Keratinocyte (primary cell): Measurements from ENCODE around the gene LINC01488. TPM values are rescaled to one million over a fixed set of nuclear protein-coding genes. Genes with fewer than 3 reads are reported as not detected.

Experiments used
- DNase-seq: peaks from one replicate; pipeline ENCODE4 v3.0.0-alpha.2; 2011; ENCODE audit warnings: low read depth, missing footprints, low spot score
- FAIRE-seq: peaks from 2 replicates; lab custom pipeline; 2011; peaks lifted over from hg19 to GRCh38; lab: Jason Lieb, UNC
- H2AFZ ChIP-seq: 2 replicates; pipeline ENCODE4 v1.6.0; 2012; ENCODE audit warnings: low read length, control low read depth, inconsistent platforms; ENCODE audit not compliant: control insufficient read depth
- H3K27ac ChIP-seq: 2 replicates; pipeline ENCODE4 v1.5.1; 2011; ENCODE audit warnings: low read length; ENCODE audit not compliant: control insufficient read depth, insufficient read depth
- H3K27me3 ChIP-seq: 3 replicates; pipeline ENCODE4 v1.6.0; 2011; ENCODE audit warnings: low read length; ENCODE audit not compliant: control insufficient read depth, insufficient read depth; ENCODE audit errors: extremely low read depth
- H3K36me3 ChIP-seq, 2 experiments: 2 replicates in 1 of 2; 3 replicates in 1 of 2; pipeline ENCODE4 v1.5.1; 2011; ENCODE audit warnings: low read length in 2 of 2, mild to moderate bottlenecking in 1 of 2; ENCODE audit not compliant: control insufficient read depth in 2 of 2, insufficient read depth in 2 of 2; ENCODE audit errors: extremely low read depth in 1 of 2
- H3K4me1 ChIP-seq: 3 replicates; pipeline ENCODE4 v1.5.1; 2011; ENCODE audit warnings: low read length; ENCODE audit not compliant: control insufficient read depth, insufficient read depth; ENCODE audit errors: extremely low read depth
- H3K4me2 ChIP-seq: 3 replicates; pipeline ENCODE4 v1.6.0; 2011; ENCODE audit warnings: low read depth, low read length; ENCODE audit not compliant: control insufficient read depth, insufficient read depth; ENCODE audit errors: extremely low read depth
- H3K4me3 ChIP-seq, 3 experiments: fragments of 200-600 bp in 1 of 3; sonication (generic) in 1 of 3; 2 replicates in 2 of 3; 3 replicates in 1 of 3; pipeline ENCODE4 v1.5.1; 2011 to 2016; ENCODE audit warnings: low read length in 3 of 3, mild to moderate bottlenecking in 3 of 3, control low read depth in 2 of 3, inconsistent platforms in 1 of 3, low read depth in 1 of 3, mixed read lengths in 1 of 3, mixed run types in 1 of 3, moderate library complexity in 1 of 3; ENCODE audit not compliant: control insufficient read depth in 2 of 3, insufficient read depth in 2 of 3; ENCODE audit errors: extremely low read depth in 1 of 3
- H3K79me2 ChIP-seq: 2 replicates; pipeline ENCODE4 v1.6.0; 2012; ENCODE audit warnings: low read length; ENCODE audit not compliant: control insufficient read depth, insufficient read depth
- H3K9ac ChIP-seq: 3 replicates; pipeline ENCODE4 v1.6.0; 2011; ENCODE audit warnings: low read length; ENCODE audit not compliant: control insufficient read depth, insufficient read depth; ENCODE audit errors: extremely low read depth
- H3K9me1 ChIP-seq: 3 replicates; pipeline ENCODE4 v1.6.0; 2011; ENCODE audit warnings: low read length; ENCODE audit not compliant: control insufficient read depth, insufficient read depth; ENCODE audit errors: extremely low read depth
- H3K9me3 ChIP-seq: 2 replicates; pipeline ENCODE4 v1.5.1; 2012; ENCODE audit warnings: low read depth, low read length; ENCODE audit not compliant: control insufficient read depth
- H4K20me1 ChIP-seq: 3 replicates; pipeline ENCODE4 v1.6.0; 2011; ENCODE audit warnings: low read length; ENCODE audit not compliant: control insufficient read depth, insufficient read depth; ENCODE audit errors: extremely low read depth
- CTCF ChIP-seq, 3 experiments: IDR thresholded peaks in 1 of 3; conservative IDR thresholded peaks in 1 of 3; optimal IDR thresholded peaks in 1 of 3; 2 replicates in 2 of 3; 3 replicates in 1 of 3; pipeline versions ENCODE3 to v1.5.1; 2011; ENCODE audit warnings: low read length in 3 of 3, mild to moderate bottlenecking in 3 of 3, moderate library complexity in 2 of 3, control low read depth in 1 of 3, inconsistent platforms in 1 of 3; ENCODE audit not compliant: insufficient read depth in 2 of 3; ENCODE audit errors: extremely low read depth in 1 of 3
- EZH2 ChIP-seq: IDR thresholded peaks from one replicate; pipeline ENCODE4 v1.6.1; 2012; ENCODE audit warnings: inconsistent platforms, mild to moderate bottlenecking, low read length, moderate library complexity
- dilution Hi-C: fragments of 300-500 bp; cut with MboI; formaldehyde crosslinking; loops from one replicate; pipeline ENCODE4 v1.7.0; 2020; ENCODE audit warnings: low sequenced_read_pairs; ENCODE audit not compliant: extremely low pct_ligation_motif_present
- polyA plus RNA-seq, 5 experiments: library from polyadenylated mRNA; depleted of rRNA in 3 of 5; stranded (reverse) in 3 of 5; stranded (forward) in 1 of 5; unstranded in 1 of 5; fragments of >200 nt; gene quantifications; 1 replicate in 1 of 5; 2 replicates in 3 of 5; 3 replicates in 1 of 5; pipeline versions ENCODE4 v1.2.1 to v1.2.3, GENCODE V29; 2011 to 2012; ENCODE audit warnings: missing spikeins in 2 of 5, low read depth in 1 of 5, low replicate concordance in 1 of 5

The LINC01488 gene
- polyA plus RNA-seq, 1 donor (not counting 4 experiments of a cell fraction or from before 2014, with no cell fraction given) = not detected

DNA sequence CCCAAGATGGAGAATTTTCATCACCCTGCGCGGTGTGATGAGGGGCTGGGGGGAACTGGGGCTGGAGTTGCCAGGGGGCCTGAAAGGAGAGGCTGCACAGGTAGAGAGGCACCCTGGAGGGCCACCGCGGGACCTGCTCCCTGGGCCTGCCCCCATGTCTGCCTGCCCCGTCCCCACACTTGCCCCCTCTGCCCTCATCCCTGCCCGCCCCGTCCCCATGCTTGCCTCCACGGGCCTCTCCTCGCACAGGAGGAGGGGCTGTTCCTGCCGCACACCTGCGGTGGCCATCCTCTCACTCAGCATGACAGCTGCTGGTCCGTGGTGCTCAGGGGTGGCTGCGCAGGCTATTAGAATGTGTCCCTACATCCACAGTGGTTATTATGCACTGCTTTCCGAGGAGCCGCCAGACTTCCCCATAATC, 43.5 kb downstream of the LINC01488 start:
- dilution Hi-C loops = no loop called here
- H3K4me2 ChIP-seq = peak overlapping the region; percentile 35
- H4K20me1 ChIP-seq = no peaks in the 10 kb centered on the region
- H3K9ac ChIP-seq = no peak overlapping the region
- TF ChIP-seq EZH2 (no peak), CTCF (optimal IDR thresholded peaks at IDR 0.05 in 1 of 3, IDR thresholded peaks at IDR 0.05 in 1 of 3, conservative IDR thresholded peaks at IDR 0.05 in 1 of 3; ENCODE audit: extremely low read depth in 1 of 3, insufficient read depth in 2 of 3, low read length in 3 of 3) (no peak)
- no peaks in the 10 kb centered on the region for H3K79me2 ChIP-seq
- no peak overlapping the region for H3K4me3 ChIP-seq
- no peak overlapping the region for H3K27ac ChIP-seq
- no peaks in the 10 kb centered on the region for H3K9me1 ChIP-seq
- no peaks in the 10 kb centered on the region for H3K27me3 ChIP-seq
- DNase-seq = no peak
- no peaks in the 10 kb centered on the region for H3K36me3 ChIP-seq
- no peak overlapping the region for H2AFZ ChIP-seq
- H3K9me3 ChIP-seq = no peaks in the 10 kb centered on the region
- FAIRE-seq = no peak
- peaks cover 11% of the 10 kb centered on the region for H3K4me1 ChIP-seq

- Histone ChIP-seq H3K79me2 (no peaks in the 10 kb centered on the region), H3K9ac (no peak overlapping the region), H4K20me1 (no peaks in the 10 kb centered on the region), H3K4me2 (no peak overlapping the region), H3K36me3 (no peaks in the 10 kb centered on the region), H3K9me1 (no peaks in the 10 kb centered on the region), H2AFZ (no peak overlapping the region), H3K27me3 (no peaks in the 10 kb centered on the region), H3K9me3 (no peaks in the 10 kb centered on the region), H3K4me1 (peaks cover 11% of the 10 kb centered on the region), H3K4me3 (no peak overlapping the region), H3K27ac (no peak overlapping the region)
- DNase-seq (no peak), FAIRE-seq (no peak)
- dilution Hi-C loops = no loop called here
- TF ChIP-seq EZH2 = no peak
Observed at GRCh38 chr11:69525516-69526452, 44.3 kb downstream of the LINC01488 start.
